ENCODE results near the gene NOC4L. TPM values are rescaled to one million over a fixed set of nuclear protein-coding genes. Genes with fewer than 3 reads are reported as not detected.
A peak's percentile ranks its signal among the peaks of the same experiment; 100 is the strongest.

NOC4L gene
- total and polyA plus RNA-seq, 7 donors, result 7.9 to 36.7 (median 25.7) TPM

DNA sequence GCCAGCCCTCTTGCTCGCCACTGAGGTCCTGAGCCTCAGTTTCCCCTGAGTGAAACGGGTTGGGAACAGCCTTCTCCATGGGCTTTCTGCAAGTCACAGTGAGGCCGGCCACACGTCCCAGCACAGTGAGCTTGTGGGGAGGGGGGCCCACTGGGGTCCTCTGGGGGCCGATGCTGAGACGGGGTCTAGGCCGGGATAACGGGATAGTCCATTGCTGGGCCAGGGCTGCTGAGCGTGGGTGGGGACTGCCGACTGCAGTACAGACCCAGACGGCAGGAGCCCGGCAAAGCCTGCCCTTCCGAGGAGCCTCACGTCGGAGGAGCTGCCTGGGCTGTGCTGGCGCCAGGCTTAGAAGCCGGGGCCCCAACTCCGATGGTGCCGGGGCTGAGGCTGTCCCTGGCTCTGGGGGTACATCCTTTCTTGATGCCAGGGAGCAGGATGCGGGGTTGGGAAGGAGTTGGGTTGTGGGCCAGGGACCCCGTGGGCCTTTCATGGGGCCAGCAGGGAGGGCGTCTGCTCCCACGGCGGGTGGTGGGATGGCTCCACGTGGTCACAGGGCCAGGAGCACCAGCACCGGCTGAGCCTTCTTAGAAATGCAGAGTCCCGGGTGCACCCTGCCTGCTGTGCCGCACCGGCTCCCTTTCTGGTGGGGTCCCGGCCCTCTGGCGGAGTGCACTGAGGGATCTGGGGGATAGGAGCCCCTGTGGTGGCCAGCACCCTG lies 24.2 kb downstream of the NOC4L start:
- no peak overlapping the region for H3K27ac ChIP-seq
- peak; percentile 9 to 42 for DNase-seq
- TF ChIP-seq, protein P1, sequence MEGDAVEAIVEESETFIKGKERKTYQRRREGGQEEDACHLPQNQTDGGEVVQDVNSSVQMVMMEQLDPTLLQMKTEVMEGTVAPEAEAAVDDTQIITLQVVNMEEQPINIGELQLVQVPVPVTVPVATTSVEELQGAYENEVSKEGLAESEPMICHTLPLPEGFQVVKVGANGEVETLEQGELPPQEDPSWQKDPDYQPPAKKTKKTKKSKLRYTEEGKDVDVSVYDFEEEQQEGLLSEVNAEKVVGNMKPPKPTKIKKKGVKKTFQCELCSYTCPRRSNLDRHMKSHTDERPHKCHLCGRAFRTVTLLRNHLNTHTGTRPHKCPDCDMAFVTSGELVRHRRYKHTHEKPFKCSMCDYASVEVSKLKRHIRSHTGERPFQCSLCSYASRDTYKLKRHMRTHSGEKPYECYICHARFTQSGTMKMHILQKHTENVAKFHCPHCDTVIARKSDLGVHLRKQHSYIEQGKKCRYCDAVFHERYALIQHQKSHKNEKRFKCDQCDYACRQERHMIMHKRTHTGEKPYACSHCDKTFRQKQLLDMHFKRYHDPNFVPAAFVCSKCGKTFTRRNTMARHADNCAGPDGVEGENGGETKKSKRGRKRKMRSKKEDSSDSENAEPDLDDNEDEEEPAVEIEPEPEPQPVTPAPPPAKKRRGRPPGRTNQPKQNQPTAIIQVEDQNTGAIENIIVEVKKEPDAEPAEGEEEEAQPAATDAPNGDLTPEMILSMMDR (IDR thresholded peaks at IDR 0.05), result no peak
- intact Hi-C loops (cut with DNase I), result no loop called here
- H3K27me3 ChIP-seq (ENCODE audit: insufficient read depth in 3 of 3, low read length in 2 of 3), result peaks cover 0 to 54% (median 14%) of the 10 kb centered on the region in 3 donors
- no peaks in the 10 kb centered on the region for H3K9me3 ChIP-seq
- no peak for ATAC-seq
- H3K36me3 ChIP-seq (ENCODE audit: insufficient read depth in 1 of 2, low read depth in 1 of 2), result no peaks in the 10 kb centered on the region
- no peaks in the 10 kb centered on the region for H3K4me1 ChIP-seq
- 74 to 84% (median 81%) methylated on average over 30 to 31 of the region's 31 CpGs for WGBS, 3 donors
- H3K4me3 ChIP-seq, result no peak overlapping the region

DNA sequence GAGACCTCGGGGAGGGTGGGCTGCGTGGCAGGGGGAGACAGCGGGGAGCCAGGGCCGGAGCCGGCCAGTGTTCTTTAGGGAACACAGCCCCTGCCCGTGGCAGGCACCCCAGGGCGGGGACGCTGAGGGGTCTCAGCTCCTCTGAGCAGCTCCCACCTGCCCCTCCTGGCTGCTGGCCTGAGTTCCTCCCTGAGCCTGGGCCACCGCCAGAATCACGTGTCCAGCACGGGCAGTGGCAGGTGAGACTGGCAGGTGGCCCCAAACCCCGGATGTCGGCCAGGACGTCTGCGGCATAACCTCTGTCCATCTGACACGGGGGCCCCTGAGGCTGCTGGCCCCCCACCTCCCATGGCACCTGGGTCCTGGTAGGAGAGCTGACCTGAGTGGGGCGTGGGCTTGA lies 25.1 kb downstream of the NOC4L start:
- WGBS, 3 donors, result 54 to 59% (median 58%) methylated on average over 12 to 17 of the region's 17 CpGs
- TF ChIP-seq, protein P1 (IDR thresholded peaks at IDR 0.05), result no peak
- no peak for ATAC-seq
- Histone ChIP-seq H3K4me1 (no peaks in the 10 kb centered on the region), H3K27me3 (ENCODE audit: insufficient read depth in 3 of 3, low read length in 2 of 3) (peaks cover 0 to 50% (median 10%) of the 10 kb centered on the region in 3 donors), H3K9me3 (no peaks in the 10 kb centered on the region), H3K27ac (no peak overlapping the region), H3K4me3 (no peak overlapping the region), H3K36me3 (ENCODE audit: insufficient read depth in 1 of 2, low read depth in 1 of 2) (no peaks in the 10 kb centered on the region)
- intact Hi-C loops (cut with DNase I), result no loop called here
- peak; percentile 6 to 35 for DNase-seq

DNA sequence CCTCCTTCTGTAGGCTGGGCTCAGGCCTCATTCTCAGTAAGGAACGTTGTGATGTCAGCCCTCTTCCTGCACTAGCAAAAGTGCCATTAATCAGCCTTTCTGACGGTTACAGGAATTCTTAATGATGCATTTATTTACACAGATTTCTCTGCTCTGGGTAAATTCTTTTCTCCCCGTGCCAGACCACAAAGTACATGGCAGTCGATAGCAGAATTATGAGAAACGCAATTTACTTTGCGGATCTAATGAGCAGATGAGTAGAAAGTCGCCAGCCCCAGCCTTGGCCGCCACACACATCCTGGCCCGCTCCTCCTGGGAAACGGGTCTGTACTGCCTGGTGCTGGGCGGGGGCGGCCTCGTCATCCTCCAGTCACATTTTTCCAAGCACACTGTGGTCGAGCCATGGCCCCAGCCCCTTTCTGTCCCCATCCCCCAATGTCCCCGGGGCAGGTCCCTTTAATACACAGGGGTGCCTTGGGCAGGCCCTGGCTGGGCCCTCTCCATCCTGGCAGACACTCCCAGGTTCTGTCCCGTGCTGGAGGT lies 25.9 kb downstream of the NOC4L start:
- Histone ChIP-seq H3K4me1 (no peaks in the 10 kb centered on the region), H3K4me3 (no peak overlapping the region), H3K9me3 (no peaks in the 10 kb centered on the region), H3K27ac (no peak overlapping the region), H3K27me3 (ENCODE audit: insufficient read depth in 3 of 3, low read length in 2 of 3) (peaks cover 0 to 55% (median 13%) of the 10 kb centered on the region in 3 donors), H3K36me3 (ENCODE audit: insufficient read depth in 1 of 2, low read depth in 1 of 2) (no peaks in the 10 kb centered on the region)
- TF ChIP-seq, protein P1 (IDR thresholded peaks at IDR 0.05), result no peak
- ATAC-seq, result no peak
- intact Hi-C loops (cut with DNase I), result no loop called here
- 31 to 44% (median 32%) methylated on average over 16 of the region's 16 CpGs for WGBS, 3 donors
- DNase-seq, result peak; percentile 26 to 43

DNA sequence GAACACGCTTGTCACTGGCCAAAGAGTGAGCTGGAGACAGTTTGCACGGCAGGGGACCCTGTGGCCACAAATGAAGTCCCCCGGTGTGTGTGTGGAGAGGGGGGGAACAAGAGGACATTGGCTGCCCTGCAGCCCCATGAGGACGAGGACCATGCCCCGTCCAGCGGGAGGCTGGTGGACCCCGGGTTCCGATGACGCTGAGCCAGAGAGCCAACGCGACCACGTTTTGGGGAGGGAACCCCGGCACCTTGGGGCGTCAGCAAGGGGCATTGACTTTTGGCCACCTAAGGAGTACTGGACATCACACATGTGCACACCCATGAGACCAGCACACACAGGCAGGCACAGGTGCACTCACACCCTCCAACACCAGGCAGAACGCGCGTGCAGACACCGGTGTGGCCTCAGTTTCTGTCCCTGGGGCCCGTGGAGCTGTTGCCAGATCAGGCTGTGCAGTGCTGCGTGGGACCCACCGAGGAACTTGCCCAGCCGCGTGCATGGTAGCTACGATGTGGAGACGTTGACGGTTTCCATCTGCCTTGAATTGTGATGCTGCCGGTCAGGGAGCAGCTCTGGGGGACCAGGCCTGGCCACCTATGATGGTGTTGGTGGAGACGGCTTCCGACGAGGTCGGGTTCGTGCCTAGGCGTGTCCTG lies 26.5 kb downstream of the NOC4L start:
- Histone ChIP-seq H3K4me1 (no peaks in the 10 kb centered on the region), H3K27me3 (ENCODE audit: insufficient read depth in 3 of 3, low read length in 2 of 3) (peaks cover 0 to 61% (median 15%) of the 10 kb centered on the region in 3 donors), H3K4me3 (no peak overlapping the region), H3K9me3 (no peaks in the 10 kb centered on the region), H3K27ac (no peak overlapping the region), H3K36me3 (ENCODE audit: insufficient read depth in 1 of 2, low read depth in 1 of 2) (no peaks in the 10 kb centered on the region)
- peak in 1 of 2 donors; percentile 37 for DNase-seq
- WGBS, 3 donors, result 61 to 69% (median 68%) methylated on average over 31 to 33 of the region's 33 CpGs
- intact Hi-C loops (cut with DNase I), result no loop called here
- ATAC-seq, result no peak
- TF ChIP-seq, protein P1 (IDR thresholded peaks at IDR 0.05), result no peak
